DMS53 treated with DMSO at 0.1 percent for 48 hours (cell line): ENCODE results near the gene CENPX.
A peak's percentile ranks its signal among the peaks of the same experiment; 100 is the strongest.

Experiments used
- DNase-seq: peaks from one replicate; lab custom pipeline; 2025; ENCODE audit not compliant: unreplicated experiment; lab: John Stamatoyannopoulos, UW

CENPX gene

DNA sequence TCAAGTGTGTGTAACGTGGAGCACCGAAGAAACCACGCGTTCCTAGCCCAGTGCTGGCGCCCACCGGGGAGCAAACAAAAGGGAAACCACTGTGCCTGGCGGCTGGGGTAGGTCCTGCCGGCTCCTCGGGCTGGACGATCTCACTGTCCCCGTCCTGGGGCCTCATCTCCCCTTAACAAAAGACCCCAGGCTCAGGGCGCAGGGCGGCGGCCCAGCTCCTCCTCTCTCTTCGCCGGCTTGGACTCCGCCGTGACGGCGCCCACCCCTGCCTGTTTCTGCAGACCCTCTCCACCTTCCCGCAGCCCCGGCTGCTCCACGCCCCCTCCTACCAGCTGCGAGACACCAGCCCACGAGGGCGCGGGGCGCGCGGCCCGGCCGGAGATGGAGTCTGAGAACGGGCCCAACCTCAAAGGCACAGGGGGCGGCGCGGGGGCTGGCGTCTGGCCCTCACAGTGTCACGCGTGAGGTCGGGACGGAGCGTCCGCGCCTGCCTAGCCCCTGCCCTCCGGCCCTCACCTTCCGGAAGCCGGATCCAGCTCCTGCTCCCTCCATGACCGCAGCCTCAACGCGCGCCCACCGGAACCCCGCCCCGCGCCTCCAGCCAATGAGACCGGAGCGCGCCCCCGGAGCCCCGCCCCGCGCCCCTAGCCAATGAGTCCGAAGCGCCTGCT, at the start of gene CENPX:
CENPX (minus strand) TSS at position 569 of the 671 bp plus-strand sequence; CDS start at position 552, 17 bp downstream.
- peak; percentile 34 for DNase-seq

DNA sequence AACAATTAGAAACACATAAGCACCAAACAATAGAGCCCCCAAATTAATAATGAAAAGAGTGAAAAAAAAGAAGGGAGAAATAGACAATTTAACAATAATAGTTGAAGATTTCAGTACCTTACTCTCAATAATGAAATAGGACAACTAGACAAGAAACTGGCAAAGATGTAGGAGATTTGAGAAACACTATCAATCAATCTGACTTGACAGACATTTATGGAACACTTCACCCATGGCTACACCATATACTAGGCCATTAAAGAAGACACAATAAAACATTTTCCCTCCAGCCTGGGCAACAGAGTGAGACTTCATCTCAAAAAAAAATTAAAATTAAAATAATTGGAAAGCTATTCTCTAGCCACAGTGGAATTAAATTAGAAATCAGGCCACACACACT, 47.9 kb upstream of the CENPX start:
- DNase-seq = no peak

DNA sequence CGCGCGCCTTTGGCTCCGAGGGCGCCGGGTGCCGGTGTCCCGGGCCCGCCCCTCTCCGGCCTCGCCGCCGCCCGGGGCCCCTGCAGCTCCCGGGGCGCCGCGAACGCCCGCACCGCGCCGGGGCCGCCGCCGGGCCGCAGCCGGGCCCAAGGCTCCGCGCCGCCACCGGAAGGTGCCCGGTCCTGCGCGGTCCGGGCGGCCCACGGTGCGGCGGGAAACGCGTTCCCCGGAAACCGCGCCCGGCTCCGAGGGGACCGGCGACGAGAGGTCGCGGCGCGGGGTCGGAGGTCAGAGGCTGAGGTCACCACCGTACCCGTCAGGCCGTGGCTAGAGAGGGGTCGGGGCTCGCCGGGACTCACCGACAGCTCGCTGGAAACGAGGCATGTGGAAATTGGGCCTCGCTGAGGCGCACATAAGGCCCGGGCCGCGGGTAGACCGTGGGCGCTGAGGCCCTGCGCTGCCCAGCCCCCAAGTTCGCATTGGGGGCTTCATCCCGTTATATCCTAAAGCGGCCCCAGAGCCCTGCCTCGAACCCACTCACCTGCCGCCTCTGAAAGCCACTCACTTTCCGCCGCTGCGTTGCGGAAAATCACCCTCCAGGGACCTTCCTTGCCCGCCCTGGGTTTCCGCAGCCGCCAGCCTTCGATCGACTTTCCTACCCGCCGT, 43.1 kb upstream of the CENPX start, which contains the start of gene DUS1L:
DUS1L (minus strand) TSS at position 167 of the 666 bp plus-strand sequence. CDS start 745 bp downstream, outside the sequence.
- DNase-seq = peak; percentile 15

DNA sequence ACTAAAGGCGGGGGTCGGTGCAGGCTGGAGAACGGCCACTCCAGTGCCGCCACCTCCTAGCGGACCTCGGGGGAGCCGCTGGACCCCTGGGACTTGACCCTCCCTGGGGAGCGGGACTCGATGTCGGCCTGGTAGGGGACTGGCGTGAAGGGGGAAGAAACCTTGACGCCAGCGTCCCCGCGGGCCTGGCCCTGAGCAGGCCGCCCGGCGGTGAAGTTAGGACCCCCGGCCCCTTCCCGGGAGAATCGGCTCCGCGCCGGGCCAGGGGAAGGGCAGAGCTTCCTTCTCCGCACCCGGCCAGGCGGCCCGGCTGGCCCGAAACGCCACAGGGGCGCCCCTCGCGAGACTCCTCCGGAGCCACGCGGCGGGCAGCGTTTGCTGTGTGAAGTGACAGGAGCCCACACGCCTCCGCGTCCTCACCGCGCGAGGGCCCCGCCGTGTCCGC, 42.5 kb upstream of the CENPX start:
- no peak for DNase-seq

DNA sequence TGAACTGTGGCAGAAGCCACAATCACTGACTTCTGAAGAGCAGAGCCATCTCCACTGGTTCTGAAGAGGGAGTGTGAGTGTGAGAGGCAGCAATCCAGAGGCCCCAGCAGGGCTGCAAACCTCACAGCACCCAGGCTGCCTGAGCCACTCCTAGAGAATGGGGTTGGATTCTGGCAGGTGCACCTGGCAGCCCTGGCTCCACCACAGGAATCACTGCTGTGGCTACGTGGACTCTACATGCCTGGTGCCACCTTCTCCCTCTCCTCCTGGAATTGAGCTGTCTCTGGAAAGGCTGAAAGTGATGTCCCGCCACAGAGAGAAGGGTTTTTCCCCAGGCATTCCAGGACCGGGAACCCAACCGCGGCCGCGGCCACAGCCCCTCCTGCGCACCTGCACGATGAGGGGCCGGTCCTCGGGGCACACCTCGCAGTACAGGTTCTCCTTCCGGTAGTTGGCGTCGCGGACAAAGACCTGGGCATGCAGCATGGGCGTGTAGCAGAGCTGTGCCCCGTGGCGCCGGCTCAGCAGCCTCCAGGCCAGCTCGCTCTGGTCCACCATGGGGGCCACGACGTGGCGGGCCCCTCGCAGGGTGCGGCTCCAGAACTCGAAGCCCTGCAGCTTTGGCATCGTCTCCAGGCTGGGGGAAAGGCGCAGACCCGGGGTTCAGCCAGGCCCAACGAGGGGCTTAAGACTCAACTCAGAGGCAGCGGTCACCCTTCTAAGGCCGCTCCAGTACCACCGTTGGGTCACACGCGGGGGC, 41.9 kb upstream of the CENPX start:
- DNase-seq = peak; percentile 42

DNA sequence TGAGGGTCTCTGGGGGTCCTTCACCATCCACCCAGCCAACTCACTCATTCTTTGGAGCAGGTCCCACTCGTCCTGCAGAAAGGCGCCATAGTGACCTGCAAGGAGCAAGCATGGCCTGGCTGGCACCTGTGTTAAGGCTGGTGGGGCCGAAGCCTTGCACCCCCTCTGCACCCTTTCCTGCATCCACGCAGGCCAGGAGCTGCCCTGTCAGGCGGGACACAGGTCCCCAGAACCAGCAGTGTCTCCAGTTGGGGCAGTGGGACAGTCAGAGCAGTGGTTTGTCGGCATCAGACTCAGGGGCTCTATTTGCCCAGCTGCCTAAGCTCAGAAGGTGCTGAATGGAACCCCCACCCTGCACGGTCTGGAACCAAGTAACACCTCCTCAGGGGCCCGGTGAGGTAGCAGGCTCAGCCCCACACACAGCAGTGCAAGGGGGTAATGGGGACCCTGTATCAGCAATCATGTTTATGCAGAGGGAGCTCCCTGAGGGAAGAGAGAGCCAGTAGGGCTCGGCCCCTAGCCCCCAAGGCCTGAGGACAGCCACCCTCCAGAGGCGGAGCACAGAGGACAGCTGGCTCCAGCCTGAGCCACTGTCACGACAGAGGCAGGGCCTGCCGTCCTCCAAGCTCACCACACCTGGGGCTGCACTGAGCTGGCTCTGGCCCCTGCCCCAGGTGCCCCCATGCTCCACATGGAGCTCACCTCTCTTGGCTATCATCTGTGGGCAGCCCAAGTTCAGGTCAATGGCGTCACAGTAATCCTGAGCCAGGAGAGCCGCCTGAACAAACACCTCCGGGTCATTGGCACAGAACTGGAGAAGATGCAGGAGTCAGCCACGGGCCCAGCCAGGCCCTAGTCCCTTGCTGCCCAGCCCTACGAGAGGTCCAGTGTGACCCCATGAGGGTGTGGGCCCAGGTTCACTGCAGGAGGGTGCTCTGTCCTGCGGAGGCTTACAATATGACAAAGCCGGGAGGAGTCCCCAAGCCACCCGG, 41.0 kb upstream of the CENPX start:
- no peak for DNase-seq

DNA sequence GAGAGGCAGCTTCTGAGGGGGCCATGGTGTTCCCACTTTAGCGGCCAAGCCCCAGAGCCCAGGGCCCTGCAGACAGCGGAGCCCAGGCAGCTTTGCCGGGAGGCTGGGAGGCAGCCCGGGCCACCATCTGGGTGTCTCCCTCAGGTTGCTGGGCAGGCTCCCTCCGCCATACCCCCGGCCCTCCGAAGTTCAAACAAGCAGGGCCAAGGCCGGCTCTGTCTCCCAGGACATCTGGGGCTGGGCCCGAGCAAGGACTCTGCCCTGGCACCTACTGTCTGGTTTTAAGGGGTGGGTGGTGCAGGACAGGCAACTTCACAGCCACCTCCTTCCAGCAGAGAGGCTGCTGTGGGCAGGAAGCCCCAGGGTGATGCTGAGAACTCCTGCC, 40.3 kb upstream of the CENPX start:
- no peak for DNase-seq

DNA sequence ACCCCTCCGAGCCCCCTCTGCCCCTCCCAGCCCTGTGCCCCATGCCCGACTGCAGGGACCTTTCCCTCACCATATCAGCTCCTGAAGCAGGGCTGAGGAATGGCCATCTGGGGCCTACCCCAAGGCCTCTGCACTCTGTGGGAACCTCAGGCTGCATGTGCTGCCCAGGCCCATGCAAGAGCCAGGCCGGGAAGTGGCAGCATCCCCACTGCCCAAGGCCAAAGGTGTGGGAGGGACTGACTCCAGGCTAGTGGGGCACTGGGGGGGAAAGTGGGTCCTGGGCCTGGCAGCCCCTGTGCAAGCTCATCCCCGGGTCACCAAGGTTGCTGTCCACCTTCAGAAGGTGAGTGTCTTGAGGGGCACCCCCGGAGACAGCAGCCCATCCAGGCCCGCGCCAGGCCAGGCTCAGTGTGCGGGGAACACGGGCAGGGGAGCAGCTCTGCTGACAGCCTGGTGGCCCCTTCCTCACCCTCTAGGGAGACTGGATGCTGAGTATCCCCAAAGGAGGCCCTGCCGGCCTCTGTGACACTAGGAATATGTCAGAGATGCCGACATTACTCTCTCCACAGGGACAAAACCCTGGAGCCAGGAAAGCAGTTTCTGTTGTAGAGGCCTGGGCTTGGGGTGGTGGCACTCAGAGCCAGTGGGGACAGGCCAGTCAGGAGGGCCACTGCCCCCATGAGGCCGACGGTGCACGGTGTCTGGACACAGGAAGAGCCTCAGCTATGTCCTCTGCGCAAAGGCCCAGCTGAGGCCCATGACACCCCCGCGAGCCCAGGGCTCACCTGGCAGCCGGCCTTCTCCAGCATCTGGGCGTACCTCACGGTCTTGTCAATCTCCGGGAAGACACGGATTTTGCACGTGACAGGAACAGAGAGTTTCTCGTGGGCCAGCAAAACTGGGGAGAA, 39.7 kb upstream of the CENPX start:
- no peak for DNase-seq

DNA sequence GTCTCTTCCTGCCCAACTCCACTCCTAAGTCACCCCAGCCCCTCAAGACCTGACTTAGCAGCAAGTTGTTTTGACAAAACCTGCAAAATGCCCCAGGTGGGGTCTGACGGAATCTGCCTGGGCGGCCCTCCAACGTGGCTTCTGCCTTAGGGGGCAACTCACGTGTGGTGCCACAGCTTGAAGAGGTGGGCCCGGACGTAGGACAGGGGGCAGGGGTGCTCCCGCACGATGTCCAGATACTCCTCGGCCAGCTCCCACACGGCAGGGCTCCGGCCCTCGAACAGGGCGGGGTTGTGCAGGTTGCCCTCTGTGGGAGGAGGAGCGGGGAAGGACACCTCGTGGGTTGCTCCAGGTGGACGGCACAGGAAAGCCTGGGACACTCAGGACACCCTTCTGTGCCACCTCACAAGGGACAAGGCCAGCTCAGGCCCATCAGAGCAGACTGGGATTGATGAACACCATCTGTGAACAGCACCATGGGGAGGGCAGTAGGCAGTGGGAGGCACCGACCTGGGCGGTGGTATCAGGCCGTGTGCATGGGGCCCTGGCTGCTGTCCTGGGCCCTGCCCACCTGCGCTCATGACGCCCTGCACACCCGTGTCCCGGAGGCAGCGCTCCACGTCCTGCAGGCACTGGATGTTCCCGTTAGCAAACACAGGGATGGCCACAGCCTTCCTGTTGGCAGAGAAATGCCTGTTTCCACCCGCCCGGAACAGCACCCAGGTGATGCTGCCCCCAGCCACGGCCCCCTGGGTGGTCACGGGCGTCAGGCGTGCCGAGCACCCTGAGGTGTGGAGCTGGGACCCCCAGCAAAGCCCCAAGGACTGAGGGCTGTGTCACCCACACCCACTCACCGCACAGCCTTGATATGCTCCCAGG, 38.6 kb upstream of the CENPX start:
- DNase-seq = no peak

DNA sequence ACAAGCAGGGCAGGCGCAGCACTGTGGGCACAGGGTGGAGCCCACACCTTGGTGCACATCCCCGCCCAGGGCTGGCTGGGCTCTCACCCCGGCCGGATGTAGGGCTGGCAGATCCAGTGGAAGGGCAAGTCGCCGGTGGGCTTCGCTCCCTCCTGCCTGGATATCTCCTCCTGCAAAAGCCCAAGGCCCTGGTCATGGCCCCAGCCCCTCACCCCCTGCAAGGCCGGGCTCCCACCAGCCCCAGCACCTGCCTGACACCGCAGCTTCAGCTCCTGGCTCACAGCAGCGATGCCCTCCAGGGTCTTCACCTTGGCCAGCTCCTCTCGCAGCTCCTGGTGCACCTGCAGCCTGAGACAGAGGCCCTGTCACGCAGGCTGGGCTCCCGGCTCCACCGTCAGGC, 37.9 kb upstream of the CENPX start:
- no peak for DNase-seq

DNA sequence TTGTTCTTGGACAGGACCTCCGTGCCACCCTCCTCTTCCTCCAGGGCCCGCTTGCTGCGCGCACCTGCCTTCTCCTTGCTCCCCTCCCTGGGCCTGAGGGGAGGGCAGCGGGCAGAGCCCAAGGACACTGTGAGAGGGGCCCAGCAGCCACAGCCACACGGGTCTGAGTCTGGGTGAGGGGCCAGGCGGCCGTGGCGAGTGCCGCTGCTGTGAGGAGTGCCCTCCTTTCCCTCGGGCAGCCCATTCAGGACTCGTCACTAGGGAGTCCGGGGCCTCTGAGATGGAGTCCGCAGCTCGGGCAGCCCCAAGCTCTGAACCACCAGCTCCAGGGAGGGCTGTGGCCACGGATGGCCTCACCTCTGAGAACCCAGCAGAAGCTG, 37.3 kb upstream of the CENPX start:
- no peak for DNase-seq

DNA sequence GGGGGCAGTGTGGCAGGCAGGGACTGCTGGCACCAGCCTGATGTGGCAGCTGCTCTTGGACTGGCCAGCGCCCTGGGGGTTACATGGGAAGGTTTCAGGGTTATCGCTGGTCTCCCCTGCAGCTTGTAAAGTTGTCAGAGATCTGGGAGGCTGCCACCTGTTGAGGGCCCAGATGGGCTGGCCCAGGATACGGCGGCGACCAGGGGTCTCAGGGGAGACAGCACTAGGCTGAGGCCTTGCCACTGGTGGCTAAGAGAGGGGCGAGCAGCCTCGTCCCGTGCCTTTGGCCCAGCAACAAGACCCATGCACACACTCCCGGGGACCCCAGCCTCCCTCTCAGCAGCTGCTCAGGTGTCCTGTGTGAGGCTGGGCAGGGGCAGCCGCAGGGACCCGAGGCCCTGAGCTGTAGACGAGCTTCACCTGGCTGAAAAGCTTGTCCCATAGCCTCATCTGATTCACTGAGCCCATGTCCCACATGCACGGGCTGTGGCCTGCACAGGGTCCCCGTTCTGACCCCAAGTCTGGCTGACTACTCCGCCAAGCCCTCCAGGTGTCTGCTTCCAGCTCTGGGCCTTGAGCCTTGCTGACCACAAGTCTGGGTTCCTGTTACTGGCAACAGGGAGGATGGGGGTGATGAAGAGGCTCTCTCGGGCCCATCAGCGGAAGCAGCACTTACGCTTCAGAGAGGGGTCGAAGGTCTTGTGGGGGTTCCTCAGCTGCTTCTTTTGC, 36.8 kb upstream of the CENPX start:
- DNase-seq = no peak

DNA sequence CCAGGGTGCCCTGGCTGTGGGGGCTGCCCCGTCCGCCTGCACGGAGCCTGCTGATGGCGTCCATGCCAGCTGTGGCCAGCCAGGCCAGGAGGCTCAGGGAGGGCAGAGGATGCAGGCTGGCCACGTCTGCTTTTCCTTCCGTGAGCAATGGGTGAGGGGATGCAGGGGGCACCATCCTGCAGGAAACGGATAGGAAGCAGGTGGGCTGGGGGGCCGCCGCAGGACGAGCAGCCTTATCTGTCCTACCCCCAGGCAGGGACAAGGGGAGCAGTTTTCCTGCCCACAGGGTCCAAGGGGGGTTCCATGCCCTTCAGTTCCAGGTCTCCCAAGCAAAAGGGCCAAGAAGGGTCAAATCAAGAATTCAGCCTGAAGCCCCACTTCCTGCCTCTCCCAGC, 36.2 kb upstream of the CENPX start:
- DNase-seq = no peak

DNA sequence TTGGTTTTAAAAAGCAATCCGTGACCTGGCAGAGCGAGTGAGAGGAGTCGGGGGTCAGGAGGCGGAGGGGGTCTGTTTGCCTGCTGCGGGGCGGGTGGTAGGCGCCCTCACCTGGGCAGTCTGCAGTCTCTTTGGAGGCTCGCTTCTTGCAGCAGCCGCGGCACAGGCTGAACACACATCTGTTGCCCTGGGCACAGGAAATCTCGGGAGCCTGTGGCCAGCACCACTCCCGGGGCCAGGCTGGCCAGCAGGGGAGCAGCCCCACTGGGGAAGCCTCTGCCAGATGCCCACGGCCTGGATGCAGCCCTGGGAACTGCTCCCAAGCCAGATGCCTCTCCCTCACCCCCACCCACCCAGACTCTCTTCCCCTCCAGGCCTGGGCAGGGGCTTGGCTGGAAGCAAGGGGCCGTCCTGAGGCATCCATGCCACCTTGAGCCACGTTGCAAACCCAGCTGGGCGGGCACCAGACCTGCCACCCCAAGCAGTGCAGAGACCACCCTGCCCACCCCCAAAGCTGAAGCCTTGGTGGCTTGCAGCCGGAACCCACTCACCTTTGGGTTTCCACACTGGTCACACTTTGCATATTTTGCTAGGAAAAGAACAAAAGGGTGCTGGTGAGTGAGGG, 35.7 kb upstream of the CENPX start:
- DNase-seq = no peak

DNA sequence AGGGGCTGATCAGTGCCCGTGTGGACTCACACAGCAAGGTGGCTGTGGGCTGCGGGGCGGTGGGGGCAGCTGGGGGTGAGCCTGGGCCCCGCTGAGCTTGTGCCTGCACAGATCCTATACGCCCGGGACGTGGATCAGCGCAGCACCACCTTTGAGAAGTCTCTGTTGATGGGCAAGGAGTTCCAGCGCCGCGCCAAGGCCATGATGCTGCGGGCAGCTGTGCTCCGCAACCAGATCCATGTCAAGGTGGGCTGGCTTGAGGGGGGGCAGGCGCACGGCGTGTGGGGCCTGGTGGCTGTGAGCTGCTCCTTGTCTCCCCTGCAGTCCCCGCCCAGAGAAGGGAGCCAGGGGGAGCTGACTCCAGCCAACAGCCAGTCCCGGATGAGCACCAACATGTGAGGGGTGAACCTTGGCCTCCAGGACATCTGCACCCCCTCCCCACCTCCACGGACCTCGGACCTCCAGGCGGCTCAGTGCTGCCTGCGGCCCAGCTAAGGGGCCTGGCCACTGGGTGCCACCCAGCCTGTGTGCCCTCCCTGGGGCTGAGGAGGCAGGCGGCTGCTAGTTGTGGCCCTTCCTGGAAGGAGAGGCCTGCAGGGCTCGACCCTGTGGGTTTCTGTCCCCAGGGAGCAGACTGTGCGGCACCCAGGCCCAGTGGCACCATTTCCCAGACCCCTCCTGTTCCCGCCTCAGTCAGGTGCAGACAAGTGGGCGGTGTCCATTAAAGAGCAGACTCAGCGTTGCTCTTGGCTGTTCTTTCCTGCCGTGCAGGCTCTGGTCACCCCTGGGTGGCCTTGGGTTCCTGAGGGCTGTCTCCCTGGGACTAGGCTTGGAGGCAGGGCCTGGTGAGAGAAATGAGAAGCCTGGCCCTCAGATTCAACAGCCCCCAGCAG, 34.3 kb upstream of the CENPX start:
- DNase-seq = no peak

DNA sequence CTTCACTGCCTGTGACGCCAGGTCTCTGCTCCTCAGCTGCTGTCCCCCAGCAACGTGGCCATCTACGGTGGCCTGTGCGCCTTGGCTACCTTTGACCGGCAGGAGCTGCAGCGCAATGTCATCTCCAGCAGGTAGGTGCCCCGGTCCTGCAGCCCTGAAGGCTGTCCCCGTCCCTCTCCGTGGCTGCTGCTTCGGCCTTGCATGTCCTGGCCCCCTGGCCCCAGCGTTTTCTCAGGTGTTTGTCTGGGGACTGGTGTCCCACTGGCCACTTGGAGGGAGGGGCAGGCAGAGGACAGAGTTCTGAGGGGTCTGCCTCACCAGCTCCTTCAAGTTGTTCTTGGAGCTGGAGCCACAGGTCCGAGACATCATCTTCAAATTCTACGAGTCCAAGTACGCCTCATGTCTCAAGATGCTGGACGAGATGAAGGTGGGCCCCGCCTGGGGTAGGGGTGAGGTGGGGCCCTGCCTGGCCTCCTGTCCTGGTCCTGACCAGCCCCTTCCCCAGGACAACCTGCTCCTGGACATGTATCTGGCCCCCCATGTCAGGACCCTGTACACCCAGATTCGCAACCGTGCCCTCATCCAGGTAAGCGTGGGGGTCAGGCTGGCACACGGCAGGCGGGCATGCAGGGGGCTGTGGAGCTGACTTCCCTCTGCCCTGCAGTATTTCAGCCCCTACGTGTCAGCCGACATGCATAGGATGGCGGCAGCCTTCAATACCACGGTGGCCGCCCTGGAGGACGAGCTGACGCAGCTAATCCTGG, 33.5 kb upstream of the CENPX start:
- DNase-seq = no peak
